Measurements from ENCODE around the gene RNF34.

DNA sequence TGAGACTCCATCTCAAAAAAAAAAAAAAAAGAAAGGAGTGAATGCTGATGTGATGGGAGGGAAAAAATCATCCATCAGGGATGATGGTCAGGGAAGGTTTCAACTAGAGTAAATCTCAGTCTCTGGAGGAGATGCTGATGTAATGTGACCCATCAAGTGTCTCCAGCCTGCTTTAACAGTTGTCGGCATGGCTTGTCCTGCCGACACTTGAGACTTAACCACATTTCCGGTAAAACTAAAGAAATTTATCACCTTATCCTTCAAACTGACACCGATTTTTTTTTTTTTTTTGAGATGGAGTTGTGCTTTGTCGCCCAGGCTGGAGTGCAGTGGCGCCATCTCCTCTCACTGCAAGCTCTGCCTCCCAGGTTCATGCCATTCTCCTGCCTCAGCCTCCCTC is 26.2 kb upstream of the RNF34 start:
- TF ChIP-seq, protein P1, sequence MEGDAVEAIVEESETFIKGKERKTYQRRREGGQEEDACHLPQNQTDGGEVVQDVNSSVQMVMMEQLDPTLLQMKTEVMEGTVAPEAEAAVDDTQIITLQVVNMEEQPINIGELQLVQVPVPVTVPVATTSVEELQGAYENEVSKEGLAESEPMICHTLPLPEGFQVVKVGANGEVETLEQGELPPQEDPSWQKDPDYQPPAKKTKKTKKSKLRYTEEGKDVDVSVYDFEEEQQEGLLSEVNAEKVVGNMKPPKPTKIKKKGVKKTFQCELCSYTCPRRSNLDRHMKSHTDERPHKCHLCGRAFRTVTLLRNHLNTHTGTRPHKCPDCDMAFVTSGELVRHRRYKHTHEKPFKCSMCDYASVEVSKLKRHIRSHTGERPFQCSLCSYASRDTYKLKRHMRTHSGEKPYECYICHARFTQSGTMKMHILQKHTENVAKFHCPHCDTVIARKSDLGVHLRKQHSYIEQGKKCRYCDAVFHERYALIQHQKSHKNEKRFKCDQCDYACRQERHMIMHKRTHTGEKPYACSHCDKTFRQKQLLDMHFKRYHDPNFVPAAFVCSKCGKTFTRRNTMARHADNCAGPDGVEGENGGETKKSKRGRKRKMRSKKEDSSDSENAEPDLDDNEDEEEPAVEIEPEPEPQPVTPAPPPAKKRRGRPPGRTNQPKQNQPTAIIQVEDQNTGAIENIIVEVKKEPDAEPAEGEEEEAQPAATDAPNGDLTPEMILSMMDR (IDR thresholded peaks at IDR 0.05 in 8 of 11, conservative IDR thresholded peaks at IDR 0.05 in 3 of 11) = no peak
- TF ChIP-seq POLR2AphosphoS5 (IDR thresholded peaks at IDR 0.05) = no peak

Data from spleen (tissue), 7 donors.